DMS153 (cell line): ENCODE results near the gene CARD9.

Experiments
- DNase-seq: peaks from one replicate; lab custom pipeline; 2025; lab: John Stamatoyannopoulos, UW

CARD9 gene

GRCh38 chr9:136335296-136336155, 37.9 kb downstream of the CARD9 start:
- DNase-seq: no peak

- DNase-seq: no peak
Observed at GRCh38 chr9:136334541-136334940, 38.9 kb downstream of the CARD9 start.

- no peak for DNase-seq
Observed at GRCh38 chr9:136333486-136333885, 40.0 kb downstream of the CARD9 start.

- DNase-seq: no peak
Observed at GRCh38 chr9:136333045-136333444, 40.4 kb downstream of the CARD9 start.

GRCh38 chr9:136332482-136332983, 40.9 kb downstream of the CARD9 start:
- DNase-seq: no peak

GRCh38 chr9:136331556-136332481, 41.6 kb downstream of the CARD9 start:
- DNase-seq: no peak

- DNase-seq: no peak
Observed at GRCh38 chr9:136331030-136331429, 42.4 kb downstream of the CARD9 start.

- DNase-seq: no peak
Observed at GRCh38 chr9:136330406-136330990, 43.0 kb downstream of the CARD9 start.

GRCh38 chr9:136329636-136330405, 43.6 kb downstream of the CARD9 start:
- no peak for DNase-seq

- DNase-seq: no peak
Observed at GRCh38 chr9:136329211-136329627, 44.2 kb downstream of the CARD9 start.

- no peak for DNase-seq
Observed at GRCh38 chr9:136328622-136329041, 44.8 kb downstream of the CARD9 start.

GRCh38 chr9:136328011-136328621, 45.4 kb downstream of the CARD9 start:
- DNase-seq: no peak

GRCh38 chr9:136327304-136327974, 46.0 kb downstream of the CARD9 start, which contains the start of gene GPSM1:
TSS of gene GPSM1 (plus strand) at chr9:136327539. CDS start at chr9:136327696, 157 bp downstream.
- no peak for DNase-seq

GRCh38 chr9:136326761-136327303, 46.6 kb downstream of the CARD9 start:
- DNase-seq: no peak

- no peak for DNase-seq
Observed at GRCh38 chr9:136326061-136326760, 47.3 kb downstream of the CARD9 start.

GRCh38 chr9:136325358-136325757, 48.1 kb downstream of the CARD9 start:
- no peak for DNase-seq

GRCh38 chr9:136324501-136325300, 48.8 kb downstream of the CARD9 start:
- no peak for DNase-seq

GRCh38 chr9:136323371-136323789, 50.1 kb downstream of the CARD9 start:
- peak; percentile 38 for DNase-seq
